HCT116 (cell line): Measurements from ENCODE around the gene IFNA1.

Experiments
- EZH2 ChIP-seq: fragments of 200-600 bp; sonication (generic); IDR thresholded peaks from 2 replicates; pipeline ENCODE4 v1.6.1; 2017; ENCODE audit warnings: antibody characterized with exemption, mixed run types
- POLR2A ChIP-seq: IDR thresholded peaks from 2 replicates; pipeline ENCODE4 v1.7.0; 2011; ENCODE audit warnings: borderline replicate concordance; ENCODE audit not compliant: insufficient read depth, insufficient read length; ENCODE audit errors: extremely low read depth
- TF ChIP-seq, protein P1 (sequence below), 3 experiments: fragments of 200-600 bp in 1 of 3; sonication (generic) in 1 of 3; IDR thresholded peaks in 2 of 3; conservative IDR thresholded peaks in 1 of 3; 2 replicates each; pipeline ENCODE4 v1.5.1; 2012 to 2017; ENCODE audit warnings: low read depth in 2 of 3, low read length in 2 of 3, antibody characterized with exemption in 1 of 3, borderline replicate concordance in 1 of 3, control low read depth in 1 of 3, mild to moderate bottlenecking in 1 of 3, mixed read lengths in 1 of 3, mixed run types in 1 of 3, moderate library complexity in 1 of 3; ENCODE audit not compliant: insufficient read depth in 1 of 3

DNA sequence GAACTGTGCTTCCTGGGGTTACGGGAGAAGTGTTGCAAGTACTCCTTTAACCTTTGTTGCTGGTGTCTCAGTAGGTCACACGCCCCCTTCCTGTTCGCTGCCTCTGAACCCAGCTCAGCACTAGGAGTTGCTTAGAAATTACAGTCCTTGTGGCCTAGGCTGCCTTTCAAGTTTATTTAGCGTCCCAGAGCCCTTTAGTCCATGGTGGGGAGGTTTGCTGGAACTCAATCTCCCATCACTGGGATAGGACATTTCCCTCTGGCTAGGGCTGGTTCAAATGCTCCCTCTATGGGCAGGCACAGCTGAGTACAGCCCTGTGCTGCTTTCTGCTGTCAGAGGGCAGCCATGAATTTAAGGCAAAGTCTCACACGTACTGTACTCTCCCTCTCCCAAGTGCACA, 26.6 kb upstream of the IFNA1 start:
- TF ChIP-seq POLR2A (no peak), EZH2 (no peak)
- TF ChIP-seq, protein P1, sequence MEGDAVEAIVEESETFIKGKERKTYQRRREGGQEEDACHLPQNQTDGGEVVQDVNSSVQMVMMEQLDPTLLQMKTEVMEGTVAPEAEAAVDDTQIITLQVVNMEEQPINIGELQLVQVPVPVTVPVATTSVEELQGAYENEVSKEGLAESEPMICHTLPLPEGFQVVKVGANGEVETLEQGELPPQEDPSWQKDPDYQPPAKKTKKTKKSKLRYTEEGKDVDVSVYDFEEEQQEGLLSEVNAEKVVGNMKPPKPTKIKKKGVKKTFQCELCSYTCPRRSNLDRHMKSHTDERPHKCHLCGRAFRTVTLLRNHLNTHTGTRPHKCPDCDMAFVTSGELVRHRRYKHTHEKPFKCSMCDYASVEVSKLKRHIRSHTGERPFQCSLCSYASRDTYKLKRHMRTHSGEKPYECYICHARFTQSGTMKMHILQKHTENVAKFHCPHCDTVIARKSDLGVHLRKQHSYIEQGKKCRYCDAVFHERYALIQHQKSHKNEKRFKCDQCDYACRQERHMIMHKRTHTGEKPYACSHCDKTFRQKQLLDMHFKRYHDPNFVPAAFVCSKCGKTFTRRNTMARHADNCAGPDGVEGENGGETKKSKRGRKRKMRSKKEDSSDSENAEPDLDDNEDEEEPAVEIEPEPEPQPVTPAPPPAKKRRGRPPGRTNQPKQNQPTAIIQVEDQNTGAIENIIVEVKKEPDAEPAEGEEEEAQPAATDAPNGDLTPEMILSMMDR (IDR thresholded peaks at IDR 0.05 in 2 of 3, conservative IDR thresholded peaks at IDR 0.05 in 1 of 3; ENCODE audit: borderline replicate concordance in 1 of 3, insufficient read depth in 1 of 3, low read depth in 2 of 3, low read length in 2 of 3): peak; percentile 29 to 62 (median 49); a peak in 5 of 6 replicates
